Neuron (in vitro differentiated cells): ENCODE data around the gene UBC.
A peak's percentile ranks its signal among the peaks of the same experiment; 100 is the strongest.
"Not testable (repeated sequence)": the region's sequence is repeated elsewhere in the genome, so short reads cannot be mapped to it uniquely, and the experiment has no call there.

Experiments used
- H2AFZ ChIP-seq: one replicate; pipeline ENCODE4 v1.6.1; 2013; ENCODE audit warnings: low read depth, mild to moderate bottlenecking, inconsistent platforms, low read length, moderate library complexity
- H3K27me3 ChIP-seq: one replicate; pipeline ENCODE4 v1.6.1; 2013; ENCODE audit warnings: low read length; ENCODE audit not compliant: insufficient read depth
- H3K36me3 ChIP-seq: one replicate; pipeline ENCODE4 v1.6.1; 2013; ENCODE audit warnings: low read length; ENCODE audit not compliant: insufficient read depth
- H3K4me1 ChIP-seq: one replicate; pipeline ENCODE4 v1.6.1; 2013; ENCODE audit warnings: low read length; ENCODE audit not compliant: insufficient read depth
- H3K4me3 ChIP-seq: 2 replicates; pipeline ENCODE4 v1.5.1; 2013; ENCODE audit warnings: mild to moderate bottlenecking, low read length, moderate library complexity
- H3K9me3 ChIP-seq: one replicate; pipeline ENCODE4 v1.6.1; 2013; ENCODE audit warnings: low read length

UBC gene

DNA sequence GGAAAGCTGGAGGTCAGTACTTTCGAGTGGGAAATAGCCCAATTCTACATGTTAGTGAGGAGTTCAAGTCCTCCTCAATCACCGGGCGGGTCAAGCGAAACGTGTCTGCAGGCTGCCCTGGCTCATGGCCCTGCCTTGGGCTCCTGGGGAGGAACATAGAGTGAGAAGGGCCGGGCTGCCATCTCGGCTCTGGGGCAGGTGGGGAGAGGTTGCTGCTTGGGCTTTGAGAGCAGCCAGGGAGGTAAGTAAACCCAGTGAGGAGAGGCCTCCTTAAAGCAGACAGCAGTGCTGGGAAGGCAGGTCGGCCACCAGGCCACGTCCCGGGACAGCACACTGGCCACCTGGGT is 32.0 kb upstream of the UBC start:
- no peaks in the 10 kb centered on the region for H3K27me3 ChIP-seq
- no peaks in the 10 kb centered on the region for H3K9me3 ChIP-seq
- H3K4me3 ChIP-seq, result no peak overlapping the region
- no peaks in the 10 kb centered on the region for H3K4me1 ChIP-seq
- H3K36me3 ChIP-seq, result peaks cover 32% of the 10 kb centered on the region
- H2AFZ ChIP-seq, result no peak overlapping the region

DNA sequence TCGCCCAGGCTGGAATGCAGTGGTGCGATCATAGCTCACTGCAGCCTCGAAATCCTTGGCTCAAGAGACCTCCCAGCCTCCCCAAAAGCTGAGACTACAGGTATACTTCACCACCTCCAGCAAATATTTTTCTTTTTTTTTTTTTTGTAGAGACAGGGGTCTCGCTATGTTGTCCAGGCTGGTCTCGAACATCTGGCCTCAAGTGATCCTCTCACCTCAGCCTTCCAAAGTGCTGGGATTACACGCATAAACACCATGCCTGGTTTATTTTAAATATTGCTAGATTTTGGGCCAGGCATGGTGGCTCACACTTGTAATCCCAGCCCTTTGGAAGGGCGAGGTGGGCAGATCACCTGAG is 26.7 kb upstream of the UBC start:
- no peaks in the 10 kb centered on the region for H3K27me3 ChIP-seq
- peaks cover 4% of the 10 kb centered on the region for H3K36me3 ChIP-seq
- no peaks in the 10 kb centered on the region for H3K9me3 ChIP-seq
- peaks cover 19% of the 10 kb centered on the region for H3K4me1 ChIP-seq
- no peak overlapping the region for H2AFZ ChIP-seq
- peak overlapping the region; percentile 54 for H3K4me3 ChIP-seq

DNA sequence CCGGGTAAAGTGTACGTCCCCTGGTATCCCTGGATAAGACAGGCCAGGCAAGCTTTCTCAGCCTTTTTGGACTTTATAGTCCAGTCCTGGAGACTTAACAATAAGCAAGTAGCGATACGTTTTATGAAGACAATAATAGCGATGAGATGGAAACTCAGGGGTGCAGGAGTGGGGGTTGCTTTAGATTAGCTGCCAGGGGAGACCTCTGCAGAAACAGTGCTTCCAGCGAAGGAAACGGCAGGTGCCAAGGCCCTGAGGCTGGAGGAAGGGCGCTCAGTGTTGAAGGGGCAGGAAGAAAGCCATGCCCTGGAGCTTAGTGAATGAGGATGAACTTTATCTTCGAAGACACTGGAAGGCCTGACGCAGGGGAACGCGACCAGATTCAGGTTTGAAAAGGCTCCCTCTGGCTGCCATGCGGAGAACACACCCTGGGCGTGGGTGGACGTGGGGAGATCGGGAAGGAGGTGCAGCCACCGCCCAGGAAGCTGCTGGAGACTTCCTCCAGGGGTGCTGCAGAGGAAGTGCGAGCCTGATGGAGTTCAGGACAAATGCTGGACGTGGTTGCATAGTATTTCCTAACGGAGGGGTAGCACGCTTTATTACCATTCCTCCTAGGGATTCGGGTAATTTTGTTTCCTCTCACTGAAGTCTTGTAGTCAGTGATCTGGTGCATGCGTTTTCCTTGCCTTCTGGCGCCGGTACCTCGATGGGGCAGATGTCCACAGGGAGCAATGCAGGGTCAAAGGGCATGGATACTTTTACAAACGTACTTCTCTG is 26.1 kb upstream of the UBC start:
- peak overlapping the region; percentile 9 for H2AFZ ChIP-seq
- H3K4me3 ChIP-seq, result peak overlapping the region; percentile 54
- peaks cover 19% of the 10 kb centered on the region for H3K4me1 ChIP-seq
- peaks cover 4% of the 10 kb centered on the region for H3K36me3 ChIP-seq
- no peaks in the 10 kb centered on the region for H3K27me3 ChIP-seq
- H3K9me3 ChIP-seq, result no peaks in the 10 kb centered on the region

GRCh38 chr12:124940143-124940392 is 25.6 kb upstream of the UBC start:
- peak overlapping the region; percentile 9 for H2AFZ ChIP-seq
- H3K4me3 ChIP-seq, result peak overlapping the region; percentile 54
- H3K27me3 ChIP-seq, result no peaks in the 10 kb centered on the region
- H3K9me3 ChIP-seq, result no peaks in the 10 kb centered on the region
- H3K36me3 ChIP-seq, result peaks cover 4% of the 10 kb centered on the region
- peaks cover 19% of the 10 kb centered on the region for H3K4me1 ChIP-seq

DNA sequence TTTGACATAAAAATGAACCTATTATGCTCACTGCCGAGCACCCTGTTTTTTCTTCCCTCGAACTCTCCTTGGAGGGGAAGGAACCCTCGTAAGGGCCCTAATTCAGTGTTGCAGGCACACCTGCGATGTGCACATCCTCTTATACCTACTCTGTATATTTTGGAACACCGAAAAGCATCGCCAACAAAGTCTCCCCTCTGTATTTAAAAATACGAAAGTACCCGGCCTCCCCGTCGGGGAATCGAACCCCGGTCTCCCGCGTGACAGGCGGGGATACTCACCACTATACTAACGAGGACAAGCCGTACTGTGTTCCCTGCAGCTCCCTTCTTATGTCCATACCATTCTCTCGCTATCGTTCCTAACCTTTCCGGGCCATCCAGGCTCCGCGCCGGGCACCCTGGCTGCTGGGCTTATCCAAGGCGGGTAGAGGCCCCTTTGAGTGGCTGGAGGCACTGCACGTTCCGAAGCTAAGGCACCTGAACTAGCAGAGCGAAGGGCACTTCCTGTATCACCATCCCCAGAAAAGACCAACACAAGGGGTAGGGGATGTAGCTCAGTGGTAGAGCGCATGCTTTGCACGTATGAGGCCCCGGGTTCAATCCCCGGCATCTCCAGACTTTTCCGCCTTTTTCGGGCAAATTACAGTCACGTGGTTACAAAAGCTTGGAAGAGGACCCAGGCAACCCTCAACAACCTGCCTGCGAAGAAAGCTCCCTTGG is 25.1 kb upstream of the UBC start:
- Histone ChIP-seq H2AFZ (no peak overlapping the region), H3K36me3 (peaks cover 4% of the 10 kb centered on the region), H3K4me3 (peak overlapping the region; percentile 54), H3K27me3 (no peaks in the 10 kb centered on the region), H3K4me1 (peaks cover 19% of the 10 kb centered on the region), H3K9me3 (no peaks in the 10 kb centered on the region)

GRCh38 chr12:124939079-124939420 is 24.6 kb upstream of the UBC start:
- H3K36me3 ChIP-seq, result peaks cover 4% of the 10 kb centered on the region
- peak overlapping the region; percentile 1 for H2AFZ ChIP-seq
- H3K9me3 ChIP-seq, result no peaks in the 10 kb centered on the region
- no peaks in the 10 kb centered on the region for H3K27me3 ChIP-seq
- peaks cover 19% of the 10 kb centered on the region for H3K4me1 ChIP-seq
- peak overlapping the region; percentile 54 for H3K4me3 ChIP-seq

DNA sequence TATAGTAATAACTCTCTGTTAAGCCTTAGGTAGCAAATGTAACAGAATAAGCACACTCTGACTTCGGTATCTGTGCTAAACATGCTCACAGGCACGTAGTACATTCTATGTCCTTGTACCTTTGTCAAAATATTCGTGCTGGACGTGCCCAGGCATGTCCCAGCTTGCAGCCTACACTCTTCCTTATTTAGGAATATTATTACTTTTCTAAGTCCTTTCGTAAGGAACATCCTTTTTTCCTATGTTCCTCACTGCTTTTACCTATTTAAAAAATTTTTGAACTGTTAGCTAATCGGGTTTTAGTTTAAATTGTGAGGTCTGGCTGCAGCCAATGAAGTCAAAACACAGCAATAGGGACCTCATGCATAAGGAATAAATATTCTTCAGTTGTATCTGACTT is 24.1 kb upstream of the UBC start:
- Histone ChIP-seq H3K36me3 (peaks cover 4% of the 10 kb centered on the region), H2AFZ (peak overlapping the region; percentile 1), H3K9me3 (no peaks in the 10 kb centered on the region), H3K27me3 (no peaks in the 10 kb centered on the region), H3K4me1 (peaks cover 19% of the 10 kb centered on the region), H3K4me3 (peak overlapping the region; percentile 54)

DNA sequence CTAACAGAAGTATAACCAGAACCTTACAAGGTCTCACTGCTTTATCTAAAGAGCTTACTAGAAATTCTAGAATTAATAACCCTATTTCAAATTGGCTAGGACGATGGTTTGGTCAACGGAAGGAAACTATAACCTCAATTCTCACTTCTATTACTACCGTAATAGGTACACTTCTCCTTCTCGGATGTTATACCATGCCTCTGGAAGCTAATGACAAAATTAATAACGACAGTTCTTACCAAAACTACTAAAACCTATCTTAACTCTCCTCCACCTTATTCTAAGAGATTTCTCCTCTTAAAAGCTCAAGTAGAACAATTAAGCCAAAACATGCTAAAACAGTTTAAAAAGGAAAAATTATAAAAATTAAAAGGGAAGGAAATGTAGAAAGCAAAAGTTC is 23.7 kb upstream of the UBC start:
- H3K4me3 ChIP-seq, result peak overlapping the region; percentile 54
- H3K9me3 ChIP-seq, result no peaks in the 10 kb centered on the region
- H2AFZ ChIP-seq, result no peak overlapping the region
- H3K27me3 ChIP-seq, result no peaks in the 10 kb centered on the region
- peaks cover 1% of the 10 kb centered on the region for H3K36me3 ChIP-seq
- peaks cover 19% of the 10 kb centered on the region for H3K4me1 ChIP-seq

GRCh38 chr12:124931528-124931927 is 17.1 kb upstream of the UBC start:
- not testable (repeated sequence) for H3K4me1 ChIP-seq, H3K27me3 ChIP-seq, H3K9me3 ChIP-seq, H2AFZ ChIP-seq, H3K36me3 ChIP-seq, H3K4me3 ChIP-seq

GRCh38 chr12:124930586-124930985 is 16.1 kb upstream of the UBC start:
- Histone ChIP-seq H3K36me3 (no peaks in the 10 kb centered on the region), H2AFZ (no peak overlapping the region), H3K27me3 (no peaks in the 10 kb centered on the region), H3K4me3 (no peak overlapping the region), H3K4me1 (peaks cover 2% of the 10 kb centered on the region), H3K9me3 (no peaks in the 10 kb centered on the region)

DNA sequence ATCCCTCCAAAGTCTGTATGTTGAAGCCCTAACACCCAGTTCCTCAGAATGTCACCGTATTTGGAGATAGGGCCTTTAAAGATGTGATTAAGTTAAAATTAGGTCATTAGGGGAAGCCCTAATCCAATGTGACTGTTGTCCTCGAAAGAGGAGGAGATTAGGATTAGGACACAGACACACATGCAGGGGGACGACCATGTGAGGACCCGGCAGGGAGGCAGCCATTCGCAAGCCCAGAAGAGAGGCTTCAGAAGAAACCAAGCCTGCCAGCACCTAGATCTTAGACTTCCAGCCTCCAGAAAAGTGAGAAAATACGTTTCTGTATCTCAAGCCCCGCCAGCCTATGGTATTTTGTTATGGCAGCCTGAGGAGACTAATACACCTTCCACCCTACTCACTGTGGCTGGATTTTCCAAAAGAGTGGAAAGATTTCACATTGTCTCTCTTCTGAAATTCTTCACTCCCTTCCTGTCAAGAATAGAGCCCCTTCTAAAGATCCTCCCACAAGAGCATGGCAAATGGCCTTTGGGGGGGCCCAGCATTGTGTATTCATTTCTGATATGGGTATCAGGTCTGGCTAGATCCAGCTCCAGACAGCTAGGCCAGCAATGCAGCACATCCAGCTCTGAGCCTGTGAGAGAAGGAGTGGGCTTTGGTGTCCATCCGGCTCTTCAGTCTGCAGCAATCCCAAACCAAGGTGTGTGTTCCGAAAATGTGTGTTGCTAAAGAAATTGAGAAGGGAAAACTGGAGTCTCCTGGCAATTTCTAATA is 15.4 kb upstream of the UBC start:
- peaks cover 2% of the 10 kb centered on the region for H3K4me1 ChIP-seq

DNA sequence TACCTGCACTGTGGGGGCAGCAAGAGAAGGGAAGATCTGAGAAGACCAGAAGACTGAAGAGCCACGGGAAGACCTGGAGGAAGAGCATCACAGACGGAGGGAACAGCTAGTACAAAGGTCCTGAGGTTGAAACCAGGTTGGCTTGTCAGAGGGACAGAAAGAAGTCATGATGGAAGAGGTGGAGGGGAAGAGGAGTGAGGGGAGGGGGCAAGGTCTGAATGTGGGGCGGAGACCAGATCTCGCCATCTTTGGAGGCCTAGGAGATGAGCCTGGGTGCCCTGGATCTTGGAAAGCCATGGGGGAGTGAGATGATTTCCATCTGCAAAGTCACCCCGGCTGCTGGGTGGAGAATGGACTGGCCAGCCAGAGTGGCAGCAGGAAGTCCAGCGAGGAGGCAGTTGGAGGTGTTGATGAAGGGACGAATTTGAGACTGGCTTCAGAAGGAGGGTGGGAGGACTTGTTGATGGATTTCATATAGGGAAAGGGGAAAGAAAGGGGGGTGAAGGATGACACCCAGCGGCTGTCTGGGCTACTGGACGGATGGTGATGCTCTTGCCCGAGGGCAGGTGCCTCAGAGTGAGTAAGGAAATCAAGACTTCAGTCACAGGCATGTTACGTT is 14.6 kb upstream of the UBC start:
- H3K36me3 ChIP-seq, result no peaks in the 10 kb centered on the region
- H3K27me3 ChIP-seq, result no peaks in the 10 kb centered on the region
- H2AFZ ChIP-seq, result no peak overlapping the region
- no peak overlapping the region for H3K4me3 ChIP-seq
- H3K9me3 ChIP-seq, result no peaks in the 10 kb centered on the region
- H3K4me1 ChIP-seq, result peaks cover 4% of the 10 kb centered on the region

More for the DNA sequence above, 15.4 kb upstream of the UBC start:
- no peak overlapping the region for H3K4me3 ChIP-seq
- no peaks in the 10 kb centered on the region for H3K9me3 ChIP-seq
- H2AFZ ChIP-seq, result no peak overlapping the region
- H3K36me3 ChIP-seq, result no peaks in the 10 kb centered on the region
- no peaks in the 10 kb centered on the region for H3K27me3 ChIP-seq
